Stimulated activated CD4-positive, alpha-beta T cell treated with anti-CD3 and anti-CD28 coated beads, TNF-alpha, amount 100 ng/mL, for 1 hour (primary cell): ENCODE measurements around the gene MGRN1.

Source experiments
- DNase-seq, 3 donors: peaks; one replicate each; pipeline ENCODE4 v3.0.0-alpha.2; 2020; ENCODE audit warnings: low read depth in 3 of 3, low spot score in 1 of 3

Gene MGRN1

DNA sequence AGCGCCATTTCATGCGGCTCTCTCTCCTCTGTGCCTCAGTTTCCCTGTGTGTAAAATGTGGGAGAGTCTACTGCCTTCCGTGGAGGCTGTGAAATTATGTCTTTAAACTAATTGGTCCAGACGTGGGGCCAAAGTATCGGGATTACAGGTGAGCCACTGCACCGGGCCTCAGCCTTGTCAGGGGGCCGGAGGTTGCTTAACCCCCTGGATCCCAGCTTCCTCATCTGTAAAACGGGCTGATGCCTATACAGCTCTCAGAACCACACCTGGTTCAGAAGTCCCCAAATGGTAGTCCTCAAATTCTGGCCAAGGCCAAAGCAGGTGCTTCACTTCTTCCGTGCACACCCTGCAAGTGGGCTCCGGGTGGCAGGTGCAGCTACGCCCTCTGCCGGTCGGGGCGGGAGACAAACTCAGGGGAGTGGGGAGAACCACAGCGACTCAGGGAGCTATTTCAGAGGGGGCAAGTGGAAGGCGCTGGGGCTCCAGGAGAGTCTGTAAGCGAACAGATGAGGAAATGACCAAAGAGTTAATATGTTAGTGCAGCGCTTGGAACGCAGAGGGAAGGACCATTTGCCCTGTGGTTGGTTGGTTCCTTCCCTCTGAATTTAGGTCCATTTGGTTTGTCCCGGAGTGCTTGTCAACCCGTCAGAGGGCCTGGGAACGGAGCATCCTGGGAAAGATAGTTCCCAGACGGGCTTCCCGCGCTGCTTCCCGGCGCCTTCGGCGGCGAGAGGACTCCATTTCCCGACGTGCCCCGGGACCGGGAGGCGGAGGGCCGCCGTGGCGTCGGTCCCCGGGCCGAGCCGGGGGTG, at the start of gene MGRN1:
TSS of gene MGRN1 (plus strand) at position 812 of the 812 bp plus-strand sequence. CDS start 135 bp downstream, outside the sequence.
- DNase-seq = peak; percentile 80 to 83 (median 80)

- no peak for DNase-seq
Observed at GRCh38 chr16:4574919-4575705, 49.5 kb upstream of the MGRN1 start.

- no peak for DNase-seq
Observed at GRCh38 chr16:4576008-4576407, 48.6 kb upstream of the MGRN1 start.

DNA sequence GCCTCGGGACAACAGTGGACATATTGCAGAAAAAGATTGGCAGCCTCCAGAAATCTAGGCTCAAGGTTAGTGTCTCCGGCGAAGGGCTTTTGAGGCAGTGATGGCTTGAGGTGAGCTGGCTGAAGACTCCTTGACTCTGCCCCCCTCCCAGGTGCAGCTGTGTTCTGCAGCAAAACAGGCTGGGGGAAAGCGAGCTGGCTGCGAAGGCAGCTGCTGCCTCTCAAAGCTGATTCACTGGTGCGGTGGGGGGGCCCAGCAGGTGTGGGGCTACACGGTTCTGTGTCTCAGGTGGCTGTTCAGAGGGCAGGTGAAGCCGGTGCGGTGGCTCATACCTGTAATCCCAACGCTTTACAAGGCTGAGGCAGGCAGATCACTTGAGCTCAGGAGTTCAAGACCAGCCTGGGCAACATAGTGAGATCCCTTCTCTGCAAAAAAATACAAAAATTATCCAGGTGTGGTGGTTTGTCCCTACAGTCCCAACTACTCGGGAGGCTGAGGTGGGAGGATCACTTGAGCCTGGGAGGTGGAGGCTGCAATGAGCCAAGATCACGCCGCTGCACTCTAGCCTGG, 45.6 kb upstream of the MGRN1 start:
- DNase-seq = no peak

DNA sequence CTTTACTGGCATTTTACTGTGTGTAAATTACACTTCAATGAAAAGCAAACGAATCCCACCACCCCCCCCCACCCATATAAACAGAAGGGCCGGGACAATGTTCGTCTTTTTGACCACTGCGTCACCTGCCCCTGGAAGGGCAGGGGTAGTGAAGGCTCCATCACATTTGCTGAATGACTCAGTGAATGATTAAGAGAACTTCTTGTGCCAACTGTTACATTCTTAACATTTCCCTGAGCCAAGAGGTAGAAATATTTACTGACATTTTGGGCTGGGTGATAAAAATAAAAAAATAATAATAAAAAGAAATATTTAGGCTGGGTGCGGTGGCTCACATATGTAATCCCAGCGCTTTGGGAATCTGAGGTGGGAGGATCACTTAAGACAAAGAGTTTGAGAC, 44.4 kb upstream of the MGRN1 start:
- no peak for DNase-seq

- DNase-seq = no peak
Observed at GRCh38 chr16:4583906-4584305, 40.7 kb upstream of the MGRN1 start.

- no peak for DNase-seq
Observed at GRCh38 chr16:4586291-4586690, 38.3 kb upstream of the MGRN1 start.

GRCh38 chr16:4588386-4588785, 36.2 kb upstream of the MGRN1 start:
- DNase-seq = no peak

- DNase-seq = no peak
Observed at GRCh38 chr16:4588961-4589360, 35.7 kb upstream of the MGRN1 start.

- DNase-seq = no peak
Observed at GRCh38 chr16:4591191-4591590, 33.4 kb upstream of the MGRN1 start.

GRCh38 chr16:4591706-4592470, 32.7 kb upstream of the MGRN1 start:
- DNase-seq = no peak

DNA sequence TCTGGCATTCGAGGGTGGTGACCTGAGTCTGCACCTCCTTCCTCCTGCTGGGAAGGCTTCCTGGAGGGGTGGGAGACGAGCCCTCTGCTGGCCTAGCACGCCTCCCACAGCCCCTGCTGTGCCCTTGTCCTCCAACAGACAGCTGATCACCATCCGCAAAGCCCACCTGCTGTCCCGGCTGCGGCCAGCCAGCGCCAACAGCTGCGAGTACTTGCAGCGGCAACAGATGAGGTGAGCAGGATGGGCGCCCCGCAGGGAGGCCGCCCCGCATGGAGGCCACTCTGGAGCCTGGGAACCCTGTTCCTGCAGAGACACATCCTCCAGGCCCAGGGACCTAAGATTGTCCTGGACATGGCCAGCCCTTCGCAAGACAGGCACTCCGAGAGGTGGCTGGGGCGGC, 31.5 kb upstream of the MGRN1 start:
- no peak for DNase-seq

GRCh38 chr16:4594433-4595410, 29.9 kb upstream of the MGRN1 start:
- no peak for DNase-seq

GRCh38 chr16:4597174-4597573, 27.5 kb upstream of the MGRN1 start:
- DNase-seq = no peak

GRCh38 chr16:4599037-4599436, 25.6 kb upstream of the MGRN1 start:
- no peak for DNase-seq

GRCh38 chr16:4599545-4599944, 25.1 kb upstream of the MGRN1 start:
- no peak for DNase-seq

- DNase-seq = no peak
Observed at GRCh38 chr16:4601036-4601863, 23.4 kb upstream of the MGRN1 start.

DNA sequence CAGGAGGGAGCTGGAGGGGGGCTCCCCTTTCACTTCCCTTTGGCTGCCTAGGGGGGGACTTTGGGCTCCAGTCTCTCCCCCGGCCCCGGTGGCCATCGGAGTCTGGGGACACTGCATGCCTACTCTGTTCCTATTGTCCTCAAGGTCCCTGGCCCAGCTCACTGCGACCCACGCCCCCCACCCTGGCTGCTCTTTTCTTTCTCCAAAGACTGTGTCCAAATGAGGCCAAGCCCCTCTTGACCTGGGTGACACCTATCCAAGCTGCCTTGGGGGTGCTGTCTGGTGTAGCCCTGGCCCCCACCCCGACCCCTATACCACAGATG, 22.8 kb upstream of the MGRN1 start:
- DNase-seq = no peak

GRCh38 chr16:4602331-4602730, 22.3 kb upstream of the MGRN1 start:
- DNase-seq = no peak
